Stimulated activated CD4-positive, alpha-beta T cell treated with anti-CD3 and anti-CD28 coated beads, Interleukin-4, amount 100 ng/mL, for 24 hours (primary cell): ENCODE measurements around the gene SHKBP1.
"Not testable (repeated sequence)": the region's sequence is repeated elsewhere in the genome, so short reads cannot be mapped to it uniquely, and the experiment has no call there.

Experiments used
- DNase-seq: peaks from one replicate; pipeline ENCODE4 v3.0.0-alpha.2; 2020

The SHKBP1 gene

DNA sequence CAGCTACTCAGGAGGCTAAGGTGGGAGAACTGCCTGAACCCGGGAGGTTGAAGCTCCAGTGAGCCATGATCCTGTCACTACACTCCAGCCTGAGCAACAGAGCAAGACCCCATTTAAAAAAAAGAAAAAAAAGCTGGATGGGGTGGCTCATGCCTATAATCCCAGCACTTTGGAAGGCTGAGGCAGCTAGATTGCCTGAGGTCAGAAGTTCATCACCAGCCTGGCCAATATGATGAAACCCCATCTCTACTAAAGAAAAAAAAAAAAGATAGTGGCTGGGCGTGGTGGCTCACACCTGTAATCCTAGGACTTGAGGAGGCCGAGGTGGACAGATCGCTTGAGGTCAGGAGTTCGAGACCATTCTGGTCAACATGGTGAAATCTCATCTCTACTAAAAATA, 39.5 kb downstream of the SHKBP1 start:
- DNase-seq = no peak

DNA sequence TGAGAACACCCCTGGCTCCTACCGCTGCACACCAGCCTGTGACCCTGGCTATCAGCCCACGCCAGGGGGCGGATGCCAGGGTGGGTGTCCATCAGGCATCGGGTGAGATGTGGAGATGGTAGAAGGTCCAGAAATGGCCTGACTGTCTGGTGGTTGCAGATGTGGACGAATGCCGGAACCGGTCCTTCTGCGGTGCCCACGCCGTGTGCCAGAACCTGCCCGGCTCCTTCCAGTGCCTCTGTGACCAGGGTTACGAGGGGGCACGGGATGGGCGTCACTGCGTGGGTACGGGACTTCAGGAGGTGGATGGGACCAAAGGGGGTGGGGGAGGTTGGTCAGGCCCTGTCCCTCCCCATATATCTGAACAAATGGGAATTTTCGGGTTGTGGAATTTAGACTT, 40.3 kb downstream of the SHKBP1 start:
- DNase-seq = no peak

DNA sequence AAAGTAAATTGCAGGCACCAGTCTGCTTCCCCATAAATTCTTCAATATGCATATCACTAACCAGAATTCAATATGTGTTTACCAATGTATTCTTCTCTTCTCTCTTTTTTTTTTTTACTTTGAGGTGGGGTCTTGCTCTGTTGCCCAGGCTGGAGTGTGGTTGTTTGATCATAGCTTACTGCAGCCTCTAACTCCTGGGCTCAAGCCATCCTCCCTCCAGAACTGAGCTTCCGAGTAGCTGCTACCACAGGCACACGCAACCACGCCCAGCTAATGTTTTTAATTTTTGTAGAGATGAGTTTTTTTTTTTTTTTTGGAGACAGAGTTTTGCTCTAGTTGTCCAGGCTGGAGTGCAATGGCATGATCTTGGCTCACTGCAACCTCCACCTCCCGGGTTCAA, 41.3 kb downstream of the SHKBP1 start:
- no peak for DNase-seq

DNA sequence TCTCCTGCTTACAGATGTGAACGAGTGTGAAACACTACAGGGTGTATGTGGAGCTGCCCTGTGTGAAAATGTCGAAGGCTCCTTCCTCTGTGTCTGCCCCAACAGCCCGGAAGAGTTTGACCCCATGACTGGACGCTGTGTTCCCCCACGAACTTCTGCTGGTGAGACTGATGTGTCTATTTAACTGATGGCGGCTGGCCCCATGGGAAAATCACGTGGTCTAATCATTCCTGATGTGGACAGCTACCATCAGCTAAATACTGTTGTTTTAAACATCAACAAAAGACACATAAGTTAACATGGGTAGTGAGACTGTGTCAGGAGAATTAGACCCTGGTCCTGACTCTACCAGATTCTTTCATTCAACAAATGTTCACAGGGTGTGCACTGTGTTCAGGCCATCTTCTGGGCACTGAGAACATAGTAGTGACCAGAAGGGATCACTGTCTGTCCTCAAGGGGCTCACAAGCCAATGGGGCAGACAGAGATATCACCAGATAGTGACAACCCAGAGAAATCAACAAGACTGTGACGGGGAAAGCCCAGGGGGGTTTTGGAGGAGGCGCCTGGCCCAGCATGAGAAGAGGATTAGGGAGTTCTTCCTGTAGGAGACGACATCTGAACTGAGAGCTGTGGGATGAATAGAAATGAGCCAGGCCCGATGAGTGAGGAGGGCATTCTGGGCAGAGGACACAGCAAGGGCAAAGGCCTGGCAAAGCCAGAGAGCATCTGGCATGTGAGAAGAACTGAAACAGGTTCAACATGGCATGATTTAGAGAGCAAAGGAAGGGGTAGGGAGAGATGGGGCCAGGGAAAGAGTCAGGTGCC, 42.9 kb downstream of the SHKBP1 start:
- DNase-seq = no peak

- DNase-seq = no peak
Observed at GRCh38 chr19:40620161-40620485, 43.5 kb downstream of the SHKBP1 start.

GRCh38 chr19:40621283-40621682, 44.6 kb downstream of the SHKBP1 start:
- DNase-seq = no peak

- no peak for DNase-seq
Observed at GRCh38 chr19:40621966-40622772, 45.5 kb downstream of the SHKBP1 start.

DNA sequence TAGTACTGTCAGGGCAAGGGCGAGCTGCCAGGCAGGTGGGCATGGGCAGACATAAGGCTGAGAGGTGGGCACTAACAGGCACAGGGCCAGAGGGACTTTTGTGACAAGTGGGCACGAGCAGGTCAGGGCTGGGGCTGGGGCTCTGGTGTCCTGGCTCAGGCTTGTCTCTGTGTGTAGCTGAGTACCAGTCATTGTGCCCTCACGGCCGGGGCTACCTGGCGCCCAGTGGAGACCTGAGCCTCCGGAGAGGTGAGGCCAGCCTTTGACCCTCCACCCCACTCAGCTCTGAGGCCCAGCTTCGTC, 46.1 kb downstream of the SHKBP1 start:
- DNase-seq = no peak

DNA sequence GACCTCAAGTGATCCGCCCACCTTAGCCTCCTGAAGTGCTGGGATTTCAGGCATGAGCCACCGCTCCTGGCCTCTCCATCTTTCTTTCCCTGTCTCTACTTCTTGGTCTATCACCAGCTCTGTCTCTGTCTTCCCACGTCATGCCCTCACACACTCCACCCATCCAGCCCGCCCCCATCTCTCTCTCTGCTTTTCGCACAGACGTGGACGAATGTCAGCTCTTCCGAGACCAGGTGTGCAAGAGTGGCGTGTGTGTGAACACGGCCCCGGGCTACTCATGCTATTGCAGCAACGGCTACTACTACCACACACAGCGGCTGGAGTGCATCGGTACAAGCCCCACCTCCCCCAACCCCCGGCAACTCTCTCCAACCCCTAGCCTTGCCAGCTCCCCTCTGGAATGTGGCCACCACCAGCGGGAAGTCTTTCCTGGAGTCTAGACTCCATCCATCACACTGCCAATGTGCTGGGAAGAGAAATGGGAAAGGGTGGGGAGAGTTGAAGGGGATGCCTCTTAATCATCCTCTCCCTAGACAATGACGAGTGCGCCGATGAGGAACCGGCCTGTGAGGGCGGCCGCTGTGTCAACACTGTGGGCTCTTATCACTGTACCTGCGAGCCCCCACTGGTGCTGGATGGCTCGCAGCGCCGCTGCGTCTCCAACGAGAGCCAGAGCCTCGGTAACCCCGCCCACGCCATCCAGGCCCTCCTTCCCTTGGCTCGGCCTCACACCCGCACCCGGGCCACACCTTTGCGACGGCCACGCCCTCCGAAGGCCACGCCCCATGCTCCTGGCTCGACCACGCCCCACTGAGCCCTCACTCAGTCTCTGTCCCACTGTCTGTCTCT, 47.0 kb downstream of the SHKBP1 start:
- no peak for DNase-seq

GRCh38 chr19:40624369-40625153, 47.9 kb downstream of the SHKBP1 start:
- DNase-seq = not testable (repeated sequence)

DNA sequence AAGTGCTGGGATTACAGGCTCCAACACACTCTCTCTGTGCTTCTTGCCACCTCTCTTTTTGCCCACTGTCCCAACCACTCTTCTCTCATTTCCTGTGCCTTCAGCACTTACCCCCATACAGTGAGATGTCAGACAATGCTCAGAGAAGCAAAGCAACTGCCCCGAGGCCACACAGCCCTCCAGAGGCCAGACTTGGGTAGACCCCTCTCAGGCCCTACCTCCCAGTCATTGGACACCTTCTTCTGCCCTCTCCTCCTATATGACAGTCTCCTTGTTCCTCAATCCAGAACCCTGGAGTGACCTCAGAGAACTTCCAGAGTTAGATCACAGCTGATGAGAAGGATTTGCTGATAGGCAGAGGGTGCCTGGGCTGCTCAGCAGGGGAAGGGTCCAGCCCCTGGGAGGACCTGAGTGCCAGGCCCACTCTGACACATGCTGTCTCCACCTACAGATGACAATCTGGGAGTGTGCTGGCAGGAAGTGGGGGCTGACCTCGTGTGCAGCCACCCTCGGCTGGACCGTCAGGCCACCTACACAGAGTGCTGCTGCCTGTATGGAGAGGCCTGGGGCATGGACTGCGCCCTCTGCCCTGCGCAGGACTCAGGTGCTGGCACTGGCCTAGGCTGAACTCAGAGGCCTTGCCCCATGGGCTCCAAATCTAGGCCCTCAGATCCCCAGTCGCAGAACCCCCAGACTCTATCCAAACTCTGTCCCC, 48.9 kb downstream of the SHKBP1 start:
- no peak for DNase-seq

DNA sequence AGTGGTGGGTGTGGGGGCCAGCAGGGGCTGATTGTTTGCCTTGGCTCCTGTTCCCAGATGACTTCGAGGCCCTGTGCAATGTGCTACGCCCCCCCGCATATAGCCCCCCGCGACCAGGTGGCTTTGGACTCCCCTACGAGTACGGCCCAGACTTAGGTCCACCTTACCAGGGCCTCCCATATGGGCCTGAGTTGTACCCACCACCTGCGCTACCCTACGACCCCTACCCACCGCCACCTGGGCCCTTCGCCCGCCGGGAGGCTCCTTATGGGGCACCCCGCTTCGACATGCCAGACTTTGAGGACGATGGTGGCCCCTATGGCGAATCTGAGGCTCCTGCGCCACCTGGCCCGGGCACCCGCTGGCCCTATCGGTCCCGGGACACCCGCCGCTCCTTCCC, 50.2 kb downstream of the SHKBP1 start:
- no peak for DNase-seq

GRCh38 chr19:40627486-40628279, 51.0 kb downstream of the SHKBP1 start:
- DNase-seq = no peak

DNA sequence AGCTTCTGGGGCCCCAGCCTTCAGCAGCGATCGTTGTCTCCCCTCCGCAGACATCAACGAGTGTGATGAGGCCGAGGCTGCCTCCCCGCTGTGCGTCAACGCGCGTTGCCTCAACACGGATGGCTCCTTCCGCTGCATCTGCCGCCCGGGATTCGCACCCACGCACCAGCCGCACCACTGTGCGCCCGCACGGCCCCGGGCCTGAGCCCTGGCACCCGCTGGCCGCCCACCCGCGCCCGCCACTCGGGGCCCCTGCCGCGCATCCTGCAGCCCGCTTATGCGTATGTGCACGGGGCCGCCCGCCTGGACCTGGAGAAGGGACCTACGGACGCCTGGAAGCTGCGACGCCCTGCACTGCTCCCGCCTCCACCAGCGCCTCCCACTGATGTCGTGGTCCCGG, 52.7 kb downstream of the SHKBP1 start:
- no peak for DNase-seq

DNA sequence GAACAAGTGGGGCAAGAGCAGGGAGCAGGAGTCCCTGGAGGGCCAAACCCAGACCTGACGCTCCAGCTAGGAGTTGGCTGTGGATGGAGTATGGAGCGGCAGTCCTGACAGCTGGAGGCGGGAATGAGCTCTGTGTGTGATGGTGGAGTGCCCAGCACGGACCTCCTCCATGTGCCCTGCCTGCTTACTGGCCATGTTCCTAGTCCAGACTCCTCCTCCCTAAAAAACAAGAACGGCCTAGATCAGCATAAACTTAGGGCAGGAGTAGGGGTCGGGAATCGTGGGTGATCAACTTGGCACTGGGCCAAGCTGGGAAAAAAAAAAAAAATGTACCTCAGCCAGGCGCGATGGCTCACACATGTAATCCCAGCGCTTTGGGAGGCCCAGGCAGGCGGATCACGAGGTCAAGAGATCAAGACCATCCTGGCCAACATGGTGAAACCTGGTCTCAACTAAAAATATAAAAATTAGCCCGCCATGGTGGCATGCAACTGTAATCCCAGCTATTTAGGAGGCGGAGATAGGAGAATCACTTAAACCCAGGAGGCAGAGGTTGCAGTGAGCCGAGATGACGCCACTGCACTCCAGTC, 54.0 kb downstream of the SHKBP1 start:
- no peak for DNase-seq

- DNase-seq = no peak
Observed at GRCh38 chr19:40632311-40633036, 55.8 kb downstream of the SHKBP1 start.

DNA sequence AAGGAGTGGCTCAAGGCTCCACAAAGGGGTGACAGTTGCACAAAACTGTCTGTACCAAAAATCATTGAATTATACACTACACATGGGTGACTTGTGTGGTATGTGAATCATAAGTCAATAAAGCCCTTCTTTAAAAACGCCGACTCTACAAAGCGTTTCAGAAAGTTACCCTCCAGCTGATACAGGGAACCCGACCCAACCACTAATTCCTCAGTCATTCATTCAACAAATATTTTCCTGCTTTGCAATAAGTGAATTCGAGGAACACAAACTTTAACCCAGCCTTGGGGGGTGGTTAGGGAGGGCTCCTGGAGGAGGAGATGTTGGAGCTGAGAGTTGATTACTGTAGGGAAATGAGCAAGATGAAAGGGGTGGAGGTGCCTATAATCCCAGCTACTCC, 56.5 kb downstream of the SHKBP1 start:
- DNase-seq = no peak

- no peak for DNase-seq
Observed at GRCh38 chr19:40638327-40638726, 61.7 kb downstream of the SHKBP1 start.

GRCh38 chr19:40639638-40639982, 62.9 kb downstream of the SHKBP1 start:
- DNase-seq = no peak

DNA sequence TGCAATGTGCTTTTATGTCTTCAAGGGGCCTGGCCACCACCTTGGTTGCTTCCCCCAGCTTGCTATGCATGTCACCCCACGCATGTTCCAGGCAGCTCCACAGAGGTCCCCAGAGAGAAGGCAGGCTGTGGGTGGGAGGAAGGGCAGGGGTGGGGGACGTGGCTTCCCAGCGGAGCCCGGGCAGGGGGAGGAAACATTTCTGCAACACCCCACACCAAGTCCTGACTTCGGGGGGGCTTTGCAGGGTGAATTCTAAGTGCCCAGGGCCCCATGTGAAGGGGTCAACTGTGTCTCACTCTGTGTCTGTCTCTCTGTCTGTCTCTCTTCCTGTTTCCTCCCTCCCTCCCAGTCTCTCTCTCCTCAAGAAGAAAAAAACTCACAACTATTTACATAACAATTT, 64.1 kb downstream of the SHKBP1 start:
- DNase-seq = no peak
